PC-3 (cell line): ENCODE results near the gene HOXC9. TPM values are rescaled to one million over a fixed set of nuclear protein-coding genes. Genes with fewer than 3 reads are reported as not detected.

Source experiments
- ATAC-seq: fragments of 200-7000 bp; cut with Tn5 transposase; 2 replicates; pipeline ENCODE4 v1.9.1; 2020; ENCODE audit warnings: mild to moderate bottlenecking, moderate library complexity
- BruUV-seq: library from RNA; stranded (reverse); fragments of 400-500 nt; replicated peaks from 2 replicates; lab custom pipeline; 2021; lab: Mats Ljungman, UMichigan
- CTCF ChIA-PET: fragments of 300-600 bp; sonication (Branson Sonifier 250); formaldehyde crosslinking; loops from one replicate; lab custom pipeline; 2022; ENCODE audit warnings: antibody characterized with exemption; lab: Charles Lee
- POLR2A ChIA-PET: fragments of 300-600 bp; sonication (Branson Sonifier 250); formaldehyde crosslinking; loops from one replicate; lab custom pipeline; 2022; ENCODE audit warnings: antibody characterized with exemption; ENCODE audit not compliant: unreplicated experiment; lab: Charles Lee
- DNase-seq: peaks from one replicate; pipeline ENCODE4 v3.0.0-alpha.2; 2015
- H2AFZ ChIP-seq: fragments of 300-600 bp; sonication (generic); 2 replicates; pipeline ENCODE4 v1.6.0; 2016; ENCODE audit warnings: antibody characterized with exemption, low read length
- H3F3A ChIP-seq: fragments of 300-600 bp; sonication (generic); one replicate; pipeline ENCODE4 v1.6.0; 2017; ENCODE audit warnings: antibody characterized with exemption, low read length, control low read depth, mild to moderate bottlenecking; ENCODE audit not compliant: unreplicated experiment
- H3K27ac ChIP-seq: fragments of 300-600 bp; sonication (generic); 2 replicates; pipeline ENCODE4 v1.5.1; 2016; ENCODE audit warnings: mild to moderate bottlenecking, low read length
- H3K27me3 ChIP-seq: fragments of 300-600 bp; sonication (generic); 2 replicates; pipeline ENCODE4 v1.6.1; 2016; ENCODE audit warnings: low read length, mixed read lengths
- H3K36me3 ChIP-seq: fragments of 300-600 bp; sonication (generic); 2 replicates; pipeline ENCODE4 v1.6.1; 2016; ENCODE audit warnings: low read depth, mixed run types, low read length, mixed read lengths
- H3K4me1 ChIP-seq: fragments of 300-600 bp; sonication (generic); 2 replicates; pipeline ENCODE4 v1.5.1; 2016; ENCODE audit warnings: low read length; ENCODE audit not compliant: insufficient read depth
- H3K4me2 ChIP-seq: fragments of 300-600 bp; sonication (generic); 2 replicates; pipeline ENCODE4 v1.6.0; 2016; ENCODE audit warnings: low read length
- H3K4me3 ChIP-seq: fragments of 300-600 bp; sonication (generic); 2 replicates; pipeline ENCODE4 v1.5.1; 2016; ENCODE audit warnings: mild to moderate bottlenecking, low read length, mixed read lengths
- H3K79me2 ChIP-seq: fragments of 300-600 bp; sonication (generic); 2 replicates; pipeline ENCODE4 v1.6.1; 2017; ENCODE audit warnings: low read length, mixed read lengths
- H3K9ac ChIP-seq: fragments of 300-600 bp; sonication (generic); 2 replicates; pipeline ENCODE4 v1.6.0; 2016; ENCODE audit warnings: mild to moderate bottlenecking, low read length
- H3K9me2 ChIP-seq: fragments of 300-600 bp; sonication (generic); replicated peaks from 2 replicates; pipeline ENCODE4 v1.6.1; 2016; ENCODE audit warnings: mixed run types, low read length, mixed read lengths
- H3K9me3 ChIP-seq: fragments of 300-600 bp; sonication (generic); 2 replicates; pipeline ENCODE4 v1.6.1; 2016; ENCODE audit warnings: low read length, mixed read lengths
- H4K20me1 ChIP-seq: fragments of 300-600 bp; sonication (generic); 2 replicates; pipeline ENCODE4 v1.6.1; 2016; ENCODE audit warnings: low read length, mixed read lengths
- CTCF ChIP-seq: fragments of 300-600 bp; sonication (generic); conservative IDR thresholded peaks from 2 replicates; pipeline ENCODE4 v1.5.1; 2017; ENCODE audit warnings: antibody characterized with exemption, low read depth, mild to moderate bottlenecking, low read length
- EZH2 ChIP-seq: fragments of 300-600 bp; sonication (generic); IDR thresholded peaks from one replicate; pipeline ENCODE4 v1.6.1; 2017; ENCODE audit warnings: antibody characterized with exemption, mild to moderate bottlenecking, low read length; ENCODE audit not compliant: unreplicated experiment
- EZH2phosphoT487 ChIP-seq: fragments of 300-600 bp; sonication (generic); IDR thresholded peaks from 2 replicates; pipeline ENCODE4 v1.6.1; 2018; ENCODE audit warnings: mild to moderate bottlenecking, antibody characterized with exemption, low read length, borderline replicate concordance
- intact Hi-C: fragments of 100-400 bp; cut with micrococcal nuclease; formaldehyde crosslinking; loops from 2 replicates; pipeline ENCODE4 v1.9.0; 2023
- total RNA-seq: library from RNA; depleted of rRNA; stranded (reverse); fragments of >200 nt; gene quantifications from 2 replicates; pipeline ENCODE4 v1.2.3, GENCODE V29; 2014

HOXC9 gene
- total RNA-seq, 1 experiment from 2014 or later: 1.5 TPM

GRCh38 chr12:54042970-54043853, 43.3 kb downstream of the HOXC9 start:
- ChIA-PET CTCF (no interaction called here), POLR2A (no interaction called here)
- H3K27ac ChIP-seq: no peak overlapping the region
- no peaks in the 10 kb centered on the region for H3F3A ChIP-seq
- intact Hi-C loops: no loop called here
- H3K4me3 ChIP-seq: no peak overlapping the region
- no peaks in the 10 kb centered on the region for H3K79me2 ChIP-seq
- no peak overlapping the region for H3K4me2 ChIP-seq
- ATAC-seq (no peak), DNase-seq (no peak)
- no peak overlapping the region for H3K9ac ChIP-seq
- H4K20me1 ChIP-seq: no peaks in the 10 kb centered on the region
- BruUV-seq: no TSS peak
- no peaks in the 10 kb centered on the region for H3K9me2 ChIP-seq
- TF ChIP-seq EZH2 (no peak), CTCF (no peak), EZH2phosphoT487 (no peak)
- H2AFZ ChIP-seq: no peak overlapping the region
- H3K9me3 ChIP-seq: no peaks in the 10 kb centered on the region
- no peaks in the 10 kb centered on the region for H3K36me3 ChIP-seq
- no peaks in the 10 kb centered on the region for H3K27me3 ChIP-seq
- H3K4me1 ChIP-seq: no peaks in the 10 kb centered on the region; the same call in 1 of the 2 replicates

- H3K27ac ChIP-seq: no peak overlapping the region
- CTCF ChIA-PET: interaction anchor here (0.5 kb wide), 1 partner anchor 17 kb away, joined by 3 read pairs; no protein-coding TSS in a partner anchor
- intact Hi-C loops: no loop called here
- no peaks in the 10 kb centered on the region for H3K9me2 ChIP-seq
- ATAC-seq: no peak
- H3K4me2 ChIP-seq: no peak overlapping the region
- TF ChIP-seq CTCF (no peak), EZH2 (no peak), EZH2phosphoT487 (no peak)
- H3K4me1 ChIP-seq: no peaks in the 10 kb centered on the region
- no peak overlapping the region for H3K9ac ChIP-seq
- no peaks in the 10 kb centered on the region for H3K9me3 ChIP-seq
- H2AFZ ChIP-seq: no peak overlapping the region
- no peaks in the 10 kb centered on the region for H3F3A ChIP-seq
- no peaks in the 10 kb centered on the region for H4K20me1 ChIP-seq
- BruUV-seq: no TSS peak
- no peaks in the 10 kb centered on the region for H3K79me2 ChIP-seq
- no peak for DNase-seq
- no peak overlapping the region for H3K4me3 ChIP-seq
- no peaks in the 10 kb centered on the region for H3K27me3 ChIP-seq
- POLR2A ChIA-PET: no interaction called here
- no peaks in the 10 kb centered on the region for H3K36me3 ChIP-seq
Measured at GRCh38 chr12:54044425-54045103, 44.6 kb downstream of the HOXC9 start.
